GM19438 (cell line): ENCODE measurements around the gene DAPK1.

Experiments used
- ATAC-seq: cut with Tn5 transposase; IDR thresholded peaks from one replicate; pipeline ENCODE4 v1.9.1; 2021; ENCODE audit warnings: low read depth; ENCODE audit not compliant: unreplicated experiment

DAPK1 gene

GRCh38 chr9:87703636-87704276 lies 206.1 kb downstream of the DAPK1 start:
- no peak for ATAC-seq

GRCh38 chr9:87704342-87704741 lies 206.7 kb downstream of the DAPK1 start:
- no peak for ATAC-seq

GRCh38 chr9:87706066-87706739 lies 208.5 kb downstream of the DAPK1 start:
- no peak for ATAC-seq

GRCh38 chr9:87707805-87708506 lies 210.3 kb downstream of the DAPK1 start:
- no peak for ATAC-seq

GRCh38 chr9:87708546-87708945 lies 210.9 kb downstream of the DAPK1 start:
- ATAC-seq, result no peak

GRCh38 chr9:87708986-87709728 lies 211.5 kb downstream of the DAPK1 start:
- ATAC-seq, result no peak

- ATAC-seq, result no peak
Observed at GRCh38 chr9:87710443-87710842, 212.8 kb downstream of the DAPK1 start.

GRCh38 chr9:87711857-87712800 lies 214.5 kb downstream of the DAPK1 start:
- no peak for ATAC-seq

- no peak for ATAC-seq
Observed at GRCh38 chr9:87712801-87713277, 215.2 kb downstream of the DAPK1 start.

- ATAC-seq, result no peak
Observed at GRCh38 chr9:87713278-87713987, 215.8 kb downstream of the DAPK1 start.

- no peak for ATAC-seq
Observed at GRCh38 chr9:87713988-87714330, 216.3 kb downstream of the DAPK1 start.

- ATAC-seq, result no peak
Observed at GRCh38 chr9:87714819-87715218, 217.2 kb downstream of the DAPK1 start.

- no peak for ATAC-seq
Observed at GRCh38 chr9:87716141-87716540, 218.5 kb downstream of the DAPK1 start.

- ATAC-seq, result no peak
Observed at GRCh38 chr9:87717456-87717855, 219.8 kb downstream of the DAPK1 start.

- no peak for ATAC-seq
Observed at GRCh38 chr9:87718231-87718630, 220.6 kb downstream of the DAPK1 start.

- no peak for ATAC-seq
Observed at GRCh38 chr9:87718852-87719612, 221.4 kb downstream of the DAPK1 start.

- no peak for ATAC-seq
Observed at GRCh38 chr9:87720173-87720572, 222.5 kb downstream of the DAPK1 start.

GRCh38 chr9:87722393-87723088 lies 224.9 kb downstream of the DAPK1 start:
- ATAC-seq, result no peak
